CD14-positive monocyte (primary cell): ENCODE results near the gene ATP1A2. TPM values are rescaled to one million over a fixed set of nuclear protein-coding genes. Genes with fewer than 3 reads are reported as not detected.

Source experiments
- DNase-seq, 3 donors: peaks; one replicate each; pipeline ENCODE4 v3.0.0-alpha.2; 2011 to 2022
- H2AFZ ChIP-seq: 2 replicates; pipeline ENCODE4 v1.6.0; 2012; ENCODE audit warnings: mild to moderate bottlenecking, low read depth, low read length, inconsistent platforms; ENCODE audit not compliant: insufficient read depth, poor library complexity, severe bottlenecking
- H3K27ac ChIP-seq, 2 donors: 1 replicate in 1 of 2; 2 replicates in 1 of 2; pipeline ENCODE4 v1.5.1; 2012 to 2013; ENCODE audit warnings: low read length in 2 of 2, control low read depth in 1 of 2, inconsistent platforms in 1 of 2, low read depth in 1 of 2, mild to moderate bottlenecking in 1 of 2
- H3K27me3 ChIP-seq, 2 donors: one replicate each; pipeline versions ENCODE4 v1.6.0 to v1.6.1; 2011 to 2013; ENCODE audit warnings: low read length in 2 of 2; ENCODE audit not compliant: control insufficient read depth in 2 of 2, insufficient read depth in 2 of 2
- H3K36me3 ChIP-seq, 2 donors: replicated peaks in 1 of 2; 1 replicate in 1 of 2; 2 replicates in 1 of 2; pipeline versions ENCODE4 v1.5.1 to v1.6.1; 2012 to 2013; ENCODE audit warnings: low read length in 2 of 2, control low read depth in 1 of 2, inconsistent platforms in 1 of 2, mild to moderate bottlenecking in 1 of 2; ENCODE audit not compliant: insufficient read depth in 2 of 2, control insufficient read depth in 1 of 2
- H3K4me1 ChIP-seq, 2 donors: 1 replicate in 1 of 2; 2 replicates in 1 of 2; pipeline versions ENCODE4 v1.5.1 to v1.6.1; 2012 to 2013; ENCODE audit warnings: low read length in 2 of 2, control low read depth in 1 of 2, inconsistent platforms in 1 of 2, mild to moderate bottlenecking in 1 of 2, moderate library complexity in 1 of 2; ENCODE audit not compliant: insufficient read depth in 2 of 2, control insufficient read depth in 1 of 2
- H3K4me2 ChIP-seq: replicated peaks from 2 replicates; pipeline ENCODE3; 2012; ENCODE audit warnings: low read length, moderate library complexity, mild to moderate bottlenecking; ENCODE audit not compliant: poor library complexity, severe bottlenecking; ENCODE audit errors: extremely low read depth
- H3K4me3 ChIP-seq, 3 experiments: fragments of 200-600 bp in 1 of 3; sonication (generic) in 1 of 3; replicated peaks in 1 of 3; 1 replicate in 2 of 3; 2 replicates in 1 of 3; pipeline ENCODE4 v1.5.1; 2011 to 2013; ENCODE audit warnings: low read length in 3 of 3, mild to moderate bottlenecking in 3 of 3, control low read depth in 2 of 3, low read depth in 2 of 3, inconsistent platforms in 1 of 3, moderate library complexity in 1 of 3
- H3K79me2 ChIP-seq: 2 replicates; pipeline ENCODE4 v1.6.0; 2012; ENCODE audit warnings: mild to moderate bottlenecking, control low read depth, inconsistent platforms, low read length, moderate library complexity; ENCODE audit not compliant: insufficient read depth
- H3K9ac ChIP-seq: 2 replicates; pipeline ENCODE4 v1.6.0; 2017; ENCODE audit warnings: low read length, mild to moderate bottlenecking; ENCODE audit not compliant: insufficient read depth, poor library complexity, severe bottlenecking
- H3K9me3 ChIP-seq, 2 donors: replicated peaks in 1 of 2; 1 replicate in 1 of 2; 2 replicates in 1 of 2; pipeline versions ENCODE4 v1.5.1 to v1.6.1; 2012 to 2013; ENCODE audit warnings: low read length in 2 of 2, control low read depth in 1 of 2; ENCODE audit not compliant: control insufficient read depth in 1 of 2, insufficient read depth in 1 of 2
- H4K20me1 ChIP-seq: 2 replicates; pipeline ENCODE4 v1.6.0; 2012; ENCODE audit warnings: mild to moderate bottlenecking, low read length, control low read depth, moderate library complexity; ENCODE audit not compliant: insufficient read depth
- H3K27ac Mint-ChIP-seq, 7 donors: one replicate each; pipeline ENCODE4 v1.8.0; 2020; ENCODE audit warnings: mild to moderate bottlenecking in 7 of 7, mixed read lengths in 7 of 7, moderate library complexity in 6 of 7, inconsistent platforms in 2 of 7
- H3K27me3 Mint-ChIP-seq, 3 donors: one replicate each; pipeline ENCODE4 v1.8.0; 2021 to 2022; ENCODE audit warnings: low read depth in 3 of 3, mild to moderate bottlenecking in 3 of 3, mixed read lengths in 3 of 3, moderate library complexity in 3 of 3, inconsistent platforms in 1 of 3
- H3K36me3 Mint-ChIP-seq, 2 donors: one replicate each; pipeline ENCODE4 v1.8.0; 2020; ENCODE audit warnings: mixed read lengths in 2 of 2, inconsistent platforms in 1 of 2, mild to moderate bottlenecking in 1 of 2
- H3K4me1 Mint-ChIP-seq: one replicate; pipeline ENCODE4 v1.8.0; 2020; ENCODE audit warnings: mild to moderate bottlenecking, mixed read lengths
- H3K4me3 Mint-ChIP-seq, 2 donors: one replicate each; pipeline ENCODE4 v1.8.0; 2020; ENCODE audit warnings: mild to moderate bottlenecking in 2 of 2, mixed read lengths in 2 of 2, moderate library complexity in 1 of 2
- H3K9me3 Mint-ChIP-seq, 7 donors: one replicate each; pipeline ENCODE4 v1.8.0; 2020 to 2022; ENCODE audit warnings: mixed read lengths in 7 of 7, mild to moderate bottlenecking in 6 of 7, moderate library complexity in 6 of 7, inconsistent platforms in 2 of 7
- WGBS: methylation state at CpG from one replicate; pipeline ENCODE4 v1.1.5; 2013; ENCODE audit warnings: missing lambda C conversion rate; ENCODE audit not compliant: insufficient coverage; 5-methylcytosine and 5-hydroxymethylcytosine counted together
- intact Hi-C, 2 donors: fragments of 100-400 bp; cut with micrococcal nuclease; formaldehyde crosslinking; loops; one replicate each; pipeline versions ENCODE4 v1.15.0 to v1.15.1; 2023
- polyA plus RNA-seq, 3 donors: library from polyadenylated mRNA; depleted of rRNA in 1 of 3; unstranded in 2 of 3; stranded (reverse) in 1 of 3; fragments of 300-500 nt in 2 of 3; fragments of >200 nt in 1 of 3; fragmentation: Illumina TruSeq in 2 of 3; gene quantifications; 1 replicate in 2 of 3; 2 replicates in 1 of 3; pipeline ENCODE4 v1.2.3, GENCODE V29; 2012 to 2021
- TF ChIP-seq, protein P1 (sequence below): fragments of 200-600 bp; IDR thresholded peaks from one replicate; pipeline ENCODE4 v1.8.0; 2022; ENCODE audit warnings: antibody characterized with exemption, mild to moderate bottlenecking

ATP1A2 gene
- polyA plus RNA-seq, 3 donors = 0.03 TPM; not detected in 2

DNA sequence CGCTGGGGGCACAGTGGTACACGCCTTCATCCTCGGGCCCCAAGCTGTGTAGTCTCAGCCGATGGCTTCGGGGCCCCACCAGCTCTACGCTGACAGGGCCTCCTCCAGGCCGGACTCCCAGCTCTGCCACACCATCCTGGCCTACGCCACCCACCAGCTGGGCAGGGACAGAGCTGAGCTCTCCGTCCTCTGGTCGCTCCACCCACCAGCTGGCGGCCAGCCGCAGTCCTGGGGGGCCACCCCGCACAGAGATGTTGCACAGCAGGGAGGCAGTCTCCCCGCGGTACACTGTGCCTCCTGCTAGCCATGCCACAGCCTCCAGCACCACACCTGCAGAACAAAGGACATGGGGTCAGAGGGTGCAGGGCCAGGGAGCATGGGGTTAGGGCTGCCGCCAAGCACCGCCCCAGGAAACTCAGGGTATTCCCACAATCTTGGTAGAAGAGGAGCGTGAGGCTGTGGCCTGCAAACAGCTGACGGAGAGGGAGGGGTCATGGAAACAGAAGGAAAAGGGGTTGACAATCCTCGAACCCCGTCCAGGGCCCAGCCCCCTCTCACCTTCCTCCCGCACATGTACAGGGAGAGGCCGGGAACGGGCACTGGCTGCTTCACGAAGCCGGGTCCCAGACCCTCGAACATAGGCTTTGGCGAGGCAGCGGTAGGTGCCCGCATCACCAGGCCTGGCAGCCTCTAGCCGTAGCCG lies 23.0 kb upstream of the ATP1A2 start:
- Histone ChIP-seq H3K9me3 (no peaks in the 10 kb centered on the region), H3K27me3 (no peaks in the 10 kb centered on the region), H3K9ac (no peak overlapping the region), H3K36me3 (peaks cover 14 to 50% of the 10 kb centered on the region in 2 donors), H3K4me1 (peaks cover 16 to 19% of the 10 kb centered on the region in 2 donors), H3K4me3 (no peak overlapping the region), H3K4me2 (no peak overlapping the region), H2AFZ (no peak overlapping the region), H3K27ac (no peak overlapping the region), H3K79me2 (no peaks in the 10 kb centered on the region), H4K20me1 (peaks cover 9% of the 10 kb centered on the region)
- no peak overlapping the region for H3K4me3 Mint-ChIP-seq
- H3K27ac Mint-ChIP-seq = no peak overlapping the region
- TF ChIP-seq, protein P1, sequence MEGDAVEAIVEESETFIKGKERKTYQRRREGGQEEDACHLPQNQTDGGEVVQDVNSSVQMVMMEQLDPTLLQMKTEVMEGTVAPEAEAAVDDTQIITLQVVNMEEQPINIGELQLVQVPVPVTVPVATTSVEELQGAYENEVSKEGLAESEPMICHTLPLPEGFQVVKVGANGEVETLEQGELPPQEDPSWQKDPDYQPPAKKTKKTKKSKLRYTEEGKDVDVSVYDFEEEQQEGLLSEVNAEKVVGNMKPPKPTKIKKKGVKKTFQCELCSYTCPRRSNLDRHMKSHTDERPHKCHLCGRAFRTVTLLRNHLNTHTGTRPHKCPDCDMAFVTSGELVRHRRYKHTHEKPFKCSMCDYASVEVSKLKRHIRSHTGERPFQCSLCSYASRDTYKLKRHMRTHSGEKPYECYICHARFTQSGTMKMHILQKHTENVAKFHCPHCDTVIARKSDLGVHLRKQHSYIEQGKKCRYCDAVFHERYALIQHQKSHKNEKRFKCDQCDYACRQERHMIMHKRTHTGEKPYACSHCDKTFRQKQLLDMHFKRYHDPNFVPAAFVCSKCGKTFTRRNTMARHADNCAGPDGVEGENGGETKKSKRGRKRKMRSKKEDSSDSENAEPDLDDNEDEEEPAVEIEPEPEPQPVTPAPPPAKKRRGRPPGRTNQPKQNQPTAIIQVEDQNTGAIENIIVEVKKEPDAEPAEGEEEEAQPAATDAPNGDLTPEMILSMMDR = no peak
- WGBS = 97% methylated on average over 25 of the region's 32 CpGs
- peaks cover 25 to 30% of the 10 kb centered on the region in 2 donors for H3K36me3 Mint-ChIP-seq
- intact Hi-C loops = loop anchor here (10.0 kb wide), 2 partner anchors 158 to 308 kb away; partner anchors contain the start of gene DUSP23 (in 1 of the 2)
- H3K4me1 Mint-ChIP-seq = peaks cover 17% of the 10 kb centered on the region
- peaks cover 3 to 9% (median 3%) of the 10 kb centered on the region in 3 donors for H3K27me3 Mint-ChIP-seq
- DNase-seq = no peak
- H3K9me3 Mint-ChIP-seq = no peaks in the 10 kb centered on the region

DNA sequence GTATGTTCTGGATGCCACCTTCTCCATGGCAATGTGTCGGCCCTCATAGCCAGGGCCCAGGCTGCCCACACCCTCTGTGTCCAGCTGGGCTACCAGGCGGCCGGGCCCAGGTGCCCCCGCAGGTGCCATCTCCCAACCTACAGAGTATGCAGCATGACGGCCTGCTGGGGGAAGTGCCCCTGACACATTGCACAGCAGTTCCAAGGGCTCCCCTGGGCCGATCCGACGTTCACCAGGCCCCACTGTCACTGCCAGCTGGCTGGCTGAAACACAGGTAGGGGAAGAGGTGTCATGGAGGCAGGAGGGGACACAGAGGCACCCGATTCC lies 22.5 kb upstream of the ATP1A2 start:
- TF ChIP-seq, protein P1 = no peak
- H3K9me3 Mint-ChIP-seq = no peaks in the 10 kb centered on the region
- Histone ChIP-seq H3K4me3 (no peak overlapping the region), H3K9me3 (no peaks in the 10 kb centered on the region), H3K27me3 (no peaks in the 10 kb centered on the region), H2AFZ (no peak overlapping the region), H3K4me1 (peaks cover 21 to 24% of the 10 kb centered on the region in 2 donors), H4K20me1 (peaks cover 9% of the 10 kb centered on the region), H3K4me2 (no peak overlapping the region), H3K27ac (no peak overlapping the region), H3K9ac (no peak overlapping the region), H3K36me3 (peaks cover 14 to 50% of the 10 kb centered on the region in 2 donors), H3K79me2 (no peaks in the 10 kb centered on the region)
- H3K4me3 Mint-ChIP-seq = no peak overlapping the region
- no peak for DNase-seq
- H3K36me3 Mint-ChIP-seq = peaks cover 25 to 30% of the 10 kb centered on the region in 2 donors
- peaks cover 21% of the 10 kb centered on the region for H3K4me1 Mint-ChIP-seq
- peaks cover 3 to 12% (median 4%) of the 10 kb centered on the region in 3 donors for H3K27me3 Mint-ChIP-seq
- no peak overlapping the region for H3K27ac Mint-ChIP-seq
- intact Hi-C loops = loop anchor here (10.0 kb wide), 2 partner anchors 158 to 308 kb away; partner anchors contain the start of gene DUSP23 (in 1 of the 2)
- 82% methylated on average over 7 of the region's 9 CpGs for WGBS
